HG02885 (cell line): ENCODE results near the gene MSS51.

ENCODE experiments used
- ATAC-seq: cut with Tn5 transposase; IDR thresholded peaks from one replicate; pipeline ENCODE4 v1.9.1; 2021; ENCODE audit warnings: mild to moderate bottlenecking; ENCODE audit not compliant: unreplicated experiment, poor library complexity

The MSS51 gene

GRCh38 chr10:73433538-73433867 is at the start of gene MSS51:
Gene MSS51, minus strand, starts transcription at chr10:73433561. Its CDS starts 5,277 bp downstream, at chr10:73428284.
- no peak for ATAC-seq

DNA sequence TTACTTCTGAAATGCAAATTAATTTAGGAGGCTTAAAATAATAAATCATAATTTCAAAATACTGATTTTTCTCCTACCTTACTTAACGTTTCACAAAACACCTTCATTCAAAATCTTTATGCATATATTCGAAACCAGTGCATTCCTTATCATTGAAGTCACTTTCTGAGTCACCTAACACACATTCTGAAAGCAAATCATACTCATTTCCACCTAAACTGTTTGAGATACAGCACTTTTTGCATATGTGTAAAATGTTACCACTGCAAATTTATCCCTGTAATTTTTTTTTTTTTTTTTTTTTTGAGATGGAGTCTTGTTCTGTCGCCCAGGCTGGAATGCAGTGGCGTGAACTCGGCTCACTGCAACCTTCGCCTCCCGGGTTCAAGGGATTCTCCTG is 46.8 kb upstream of the MSS51 start:
- ATAC-seq, result peak; percentile 56

- no peak for ATAC-seq
Measured at GRCh38 chr10:73478636-73479035, 45.3 kb upstream of the MSS51 start.

DNA sequence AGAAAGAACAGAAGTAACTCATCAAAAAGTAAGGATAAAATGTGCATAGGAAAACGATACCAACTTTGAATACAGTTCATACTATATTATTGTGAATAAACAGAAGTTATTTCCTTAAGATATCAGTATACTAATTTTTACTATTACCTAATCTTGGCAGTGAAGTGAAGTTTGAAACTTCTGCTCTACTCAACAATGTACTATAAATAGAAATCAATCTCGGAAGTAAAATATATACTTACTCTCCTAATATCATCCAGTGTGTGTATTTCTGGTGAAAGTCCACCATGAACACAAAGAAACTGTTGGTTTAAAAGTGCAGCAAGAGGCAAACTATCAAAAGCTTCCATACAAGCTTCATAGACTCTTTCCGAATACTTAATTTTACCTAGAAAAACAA is 37.9 kb upstream of the MSS51 start:
- ATAC-seq, result no peak

GRCh38 chr10:73469579-73469978 is 36.2 kb upstream of the MSS51 start:
- no peak for ATAC-seq

DNA sequence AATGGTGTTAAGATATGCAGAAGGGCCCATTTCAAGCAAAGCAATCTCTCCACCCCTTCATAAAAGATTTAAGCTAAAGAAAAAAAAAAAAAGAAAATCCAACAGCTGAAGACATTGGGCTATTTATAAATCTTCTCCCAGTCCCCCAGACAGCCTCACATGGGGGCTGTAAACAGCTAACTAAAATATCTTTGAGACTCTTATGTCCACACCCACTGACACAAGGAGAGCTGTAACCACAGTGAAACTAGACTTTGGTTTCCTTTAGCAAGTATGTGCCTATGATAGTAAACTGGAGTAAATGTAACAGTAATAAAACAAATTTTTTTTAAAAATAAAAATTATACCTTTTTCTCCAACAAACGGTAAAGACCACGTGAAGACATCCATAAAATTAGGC is 33.8 kb upstream of the MSS51 start:
- ATAC-seq, result no peak

DNA sequence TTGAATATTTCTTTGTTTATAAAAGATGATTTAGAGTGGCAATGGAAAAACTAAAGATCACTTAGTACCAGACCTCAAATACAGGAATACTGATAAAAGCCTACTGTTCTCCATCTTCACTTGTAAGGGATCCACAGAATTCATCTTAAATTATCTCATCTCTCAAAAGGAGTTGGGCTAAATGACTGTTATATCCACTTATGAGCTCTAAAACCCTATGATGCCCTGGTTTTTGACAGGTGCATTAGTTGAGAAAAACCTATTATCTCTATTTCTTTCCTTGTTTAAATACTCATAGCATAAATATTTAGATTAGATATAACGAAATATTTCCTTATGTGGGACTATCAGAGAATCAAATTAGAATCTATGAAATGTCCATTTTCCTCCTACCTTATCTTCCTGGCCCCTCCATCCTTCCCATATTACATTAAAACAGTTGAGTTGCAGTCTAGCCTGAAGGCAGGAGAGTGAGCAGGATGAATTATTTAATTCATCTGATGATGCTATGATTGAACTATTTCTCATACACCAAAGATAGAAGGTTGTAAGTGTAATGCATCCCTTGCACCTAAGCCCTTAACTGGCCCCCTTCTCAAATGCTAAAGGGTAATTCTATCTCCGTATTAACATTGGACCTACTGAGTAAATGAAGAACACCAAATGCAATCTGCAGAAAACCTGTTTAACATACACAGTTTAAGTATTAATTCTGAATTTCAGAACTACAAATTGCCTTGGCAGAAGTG is 32.8 kb upstream of the MSS51 start:
- ATAC-seq, result no peak

DNA sequence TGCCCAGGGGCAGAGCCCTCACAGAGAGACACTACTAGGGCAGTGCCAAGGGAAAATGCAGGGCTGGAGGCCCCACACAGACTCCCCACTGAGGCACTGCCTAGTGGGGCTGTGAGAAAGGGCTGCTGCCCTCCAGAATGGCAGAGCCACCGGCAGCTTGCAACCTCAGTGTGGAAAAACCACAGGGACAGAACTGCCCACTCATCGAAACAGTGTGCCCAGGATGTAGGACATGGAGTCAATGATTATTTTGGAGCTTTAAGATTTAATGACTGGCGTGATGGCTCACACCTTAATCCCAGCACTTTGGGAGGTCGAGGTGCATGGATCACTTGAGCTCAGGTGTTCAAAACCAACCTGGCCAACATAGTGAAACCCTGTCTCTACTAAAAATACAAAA is 27.5 kb upstream of the MSS51 start:
- ATAC-seq, result no peak

- no peak for ATAC-seq
Measured at GRCh38 chr10:73459683-73460314, 26.4 kb upstream of the MSS51 start.

DNA sequence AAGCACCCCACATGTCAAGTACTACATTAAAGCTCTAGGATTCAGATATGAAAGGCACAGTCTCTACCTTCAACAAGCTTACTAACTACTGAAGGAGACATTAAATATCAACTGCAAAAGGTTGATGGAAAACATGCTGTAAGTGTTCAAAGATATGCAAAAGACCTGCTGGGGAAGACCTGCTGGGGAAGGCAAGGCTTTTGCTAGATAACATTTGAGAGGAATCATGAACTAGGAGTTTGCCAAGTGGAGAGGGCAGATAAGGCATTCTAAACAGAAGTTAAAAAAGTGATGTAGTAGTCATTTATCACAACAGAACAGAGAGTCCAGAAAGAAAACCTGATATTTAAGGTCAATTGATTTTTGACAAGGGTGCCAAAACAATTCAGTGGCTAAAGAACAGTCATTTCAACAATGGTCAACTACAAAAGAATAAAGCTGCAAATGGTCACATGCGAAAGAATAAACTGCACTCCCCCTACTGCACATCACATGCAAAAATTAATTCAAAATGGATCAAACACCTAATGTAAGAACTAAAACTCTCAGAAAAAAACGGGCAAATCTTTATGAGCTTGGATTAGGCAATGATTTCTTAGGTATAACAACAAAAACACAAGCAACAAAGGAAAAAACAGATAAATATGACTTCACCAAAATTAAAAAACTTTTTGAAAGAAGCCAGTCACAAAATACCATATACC is 23.0 kb upstream of the MSS51 start:
- ATAC-seq, result no peak

- no peak for ATAC-seq
Measured at GRCh38 chr10:73449113-73449512, 15.8 kb upstream of the MSS51 start.

- no peak for ATAC-seq
Measured at GRCh38 chr10:73448384-73448783, 15.0 kb upstream of the MSS51 start.

- ATAC-seq, result no peak
Measured at GRCh38 chr10:73446926-73447325, 13.6 kb upstream of the MSS51 start.

- no peak for ATAC-seq
Measured at GRCh38 chr10:73444457-73444856, 11.1 kb upstream of the MSS51 start.

- ATAC-seq, result no peak
Measured at GRCh38 chr10:73439605-73440312, 6.4 kb upstream of the MSS51 start.

DNA sequence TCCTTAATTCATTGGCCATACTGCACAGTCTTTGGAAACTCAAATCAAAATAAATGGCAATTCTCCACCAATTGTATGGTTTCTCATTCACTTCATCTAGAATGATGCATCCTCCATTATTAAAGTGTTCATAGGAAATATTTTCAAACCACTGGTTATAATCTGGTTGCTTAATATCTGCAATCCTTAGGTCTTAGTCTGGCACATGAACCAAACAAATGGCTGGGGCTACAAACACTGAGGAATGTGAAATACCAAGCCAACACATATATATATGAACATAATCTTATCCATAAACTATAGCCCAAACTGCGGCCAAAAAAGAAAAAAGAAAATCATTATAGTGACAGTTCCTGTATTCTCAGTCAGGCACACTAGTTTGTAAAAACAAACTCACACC is 5.7 kb upstream of the MSS51 start:
- ATAC-seq, result no peak

DNA sequence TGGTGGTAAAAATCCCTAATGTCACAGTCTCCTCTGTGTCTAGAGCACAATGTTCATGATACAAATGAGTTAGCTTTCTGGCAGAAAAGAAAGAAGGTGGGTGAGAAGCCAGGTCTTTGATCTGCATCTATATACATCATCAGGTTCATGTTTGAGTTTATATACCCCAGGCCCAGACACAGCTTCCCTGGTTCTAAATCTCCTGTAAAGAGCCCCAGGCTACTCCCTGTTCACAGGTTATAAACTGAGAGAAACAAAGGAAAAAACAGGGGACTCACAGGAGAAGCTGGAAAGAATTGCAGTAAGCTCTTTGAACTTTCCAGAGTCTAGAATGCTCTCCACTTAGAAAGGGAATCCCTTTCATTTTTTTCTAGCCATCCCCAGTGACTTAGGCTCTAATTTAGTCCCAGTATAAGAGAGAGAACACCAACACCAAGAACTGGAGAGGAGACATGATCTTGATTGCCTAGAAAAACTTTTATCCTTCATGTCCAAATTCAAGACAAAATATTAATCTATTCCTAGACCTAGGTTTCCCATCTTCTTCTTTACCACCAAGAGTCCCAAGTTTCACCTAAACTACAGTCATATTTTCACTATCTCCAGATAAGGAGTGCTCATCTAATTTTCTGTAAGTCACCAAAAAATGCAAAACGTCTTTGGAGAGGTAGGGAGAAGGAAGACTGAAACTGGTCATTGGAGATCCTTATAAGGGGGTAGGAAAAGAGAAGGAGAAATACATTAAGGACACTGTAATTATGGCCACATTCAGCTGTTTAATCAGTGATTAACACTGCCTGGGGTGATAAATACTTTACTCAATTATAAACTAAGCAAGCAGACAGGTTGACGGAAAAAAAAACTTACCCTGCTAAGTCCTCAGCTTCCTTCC is 469 bp downstream of the MSS51 start:
- ATAC-seq, result no peak

GRCh38 chr10:73426318-73426717 is 7.0 kb downstream of the MSS51 start:
- ATAC-seq, result no peak

DNA sequence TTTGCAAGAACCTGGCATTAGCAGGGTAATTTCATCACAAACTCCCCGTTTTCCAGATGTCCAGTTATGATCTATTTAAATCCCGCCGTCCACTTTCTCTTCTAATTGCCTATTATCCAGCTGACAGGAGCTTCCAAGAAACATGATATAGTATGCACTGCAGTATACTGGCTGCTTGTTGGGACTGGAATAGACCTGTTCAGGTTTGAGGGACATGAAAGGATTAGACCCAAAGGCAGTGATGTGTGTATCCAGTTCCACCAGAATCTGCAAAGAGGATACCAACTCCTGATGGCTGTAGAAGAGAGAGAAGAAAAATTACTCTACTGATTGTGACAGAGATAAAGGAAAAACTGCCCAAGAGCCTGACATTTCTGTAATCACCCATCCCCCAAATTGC is 8.9 kb downstream of the MSS51 start:
- no peak for ATAC-seq

- no peak for ATAC-seq
Measured at GRCh38 chr10:73423309-73423708, 10.1 kb downstream of the MSS51 start.
